Stimulated activated CD4-positive, alpha-beta T cell treated with anti-CD3 and anti-CD28 coated beads, Interleukin-15, amount 100 ng/mL, for 1 hour (primary cell): Measurements from ENCODE around the gene CBX8.

Experiments
- DNase-seq, 2 donors: peaks; one replicate each; pipeline ENCODE4 v3.0.0-alpha.2; 2020; ENCODE audit warnings: low read depth in 1 of 2, low spot score in 1 of 2

Gene CBX8

DNA sequence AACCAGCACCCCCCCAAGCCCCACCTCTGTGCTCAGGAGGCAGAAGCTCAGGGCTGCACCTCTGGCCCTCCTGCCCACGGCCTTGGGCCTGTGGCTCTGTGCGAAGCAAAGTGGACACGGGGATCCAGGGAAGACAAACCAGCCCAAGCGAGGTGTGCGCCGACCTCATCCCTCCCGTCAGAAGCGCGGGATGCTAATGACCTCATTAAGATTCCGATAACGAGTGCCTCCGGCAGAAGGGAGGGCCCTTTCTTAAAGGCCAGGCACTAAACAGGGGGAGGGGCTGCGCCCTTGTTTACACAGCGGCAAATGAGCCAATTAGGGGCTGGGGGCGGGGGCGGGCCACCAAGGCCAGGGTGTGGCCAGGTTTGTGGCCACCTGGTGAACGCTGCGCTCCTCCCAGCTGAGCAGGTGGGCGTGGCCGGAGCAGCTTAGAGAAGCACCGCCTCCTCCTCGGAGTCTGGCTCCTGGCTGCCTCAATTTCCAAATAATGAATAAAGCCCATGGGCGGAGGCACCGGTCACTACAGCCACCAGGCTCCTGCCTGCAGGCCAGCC, 39.2 kb upstream of the CBX8 start:
- DNase-seq: no peak

DNA sequence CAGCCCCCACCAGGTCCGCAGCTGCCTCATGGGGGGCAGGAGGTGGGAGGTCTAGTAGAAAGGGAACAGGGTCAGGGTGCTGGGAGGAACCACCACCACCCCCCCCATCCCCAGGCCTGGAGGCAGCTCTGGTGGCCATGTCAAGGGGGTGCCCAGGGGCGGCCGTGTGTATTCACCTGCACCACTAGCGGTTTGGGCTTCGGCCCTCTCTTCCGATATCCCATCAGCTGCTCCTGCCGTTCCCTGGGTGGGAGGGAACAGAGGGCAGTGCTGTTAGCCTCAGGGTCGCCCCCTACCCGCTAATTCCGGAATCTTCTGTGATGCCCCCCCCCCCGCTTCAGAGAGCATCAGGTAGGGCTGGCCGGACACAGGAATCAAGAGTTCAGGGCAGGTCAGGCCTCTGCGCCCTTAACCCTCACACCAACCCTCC, 38.6 kb upstream of the CBX8 start:
- DNase-seq: no peak

DNA sequence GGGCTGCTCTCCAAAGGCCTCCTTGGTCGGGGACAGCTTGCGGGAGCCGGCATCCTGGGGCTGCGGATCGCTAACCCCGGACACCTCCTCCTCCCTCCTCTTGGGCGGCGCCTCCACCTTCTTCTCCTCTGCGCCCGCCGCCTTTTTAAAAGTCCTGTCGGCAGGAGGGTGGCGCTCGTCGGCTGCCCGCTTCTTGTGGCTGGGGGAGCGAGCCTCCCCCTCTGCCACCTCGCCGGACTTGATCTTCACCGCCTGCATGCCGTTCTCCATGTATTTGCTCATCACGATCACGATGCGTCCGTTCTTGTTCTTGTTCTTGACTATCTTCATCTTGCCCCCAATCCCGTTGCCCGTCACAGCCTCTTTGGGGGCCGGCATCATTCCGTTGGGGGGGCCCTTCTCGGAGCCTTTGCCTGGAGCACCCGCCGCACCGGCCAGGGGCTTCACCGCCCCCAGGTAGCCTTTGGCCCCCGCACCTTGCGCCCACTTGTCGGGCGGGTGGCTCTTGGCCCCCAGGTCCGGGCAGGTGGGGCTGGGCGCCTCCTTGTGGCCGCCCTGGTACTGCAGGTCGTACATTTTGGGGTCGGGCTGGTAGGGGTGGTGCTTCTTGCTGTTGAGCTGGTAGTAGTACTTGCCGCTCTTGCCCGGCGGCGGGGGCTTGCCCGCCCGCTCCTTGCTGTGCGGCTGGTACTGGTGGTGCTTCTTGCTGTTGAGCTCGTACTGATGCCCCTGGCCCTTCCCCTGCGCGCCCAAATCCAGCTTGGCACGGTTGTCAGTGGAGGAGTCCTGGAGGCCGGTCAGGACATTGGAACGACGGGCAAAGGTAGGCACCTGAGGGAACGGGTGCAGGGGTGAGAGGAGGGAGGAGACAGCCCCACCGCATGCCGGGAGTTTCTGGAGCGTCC, 37.9 kb upstream of the CBX8 start:
- no peak for DNase-seq

DNA sequence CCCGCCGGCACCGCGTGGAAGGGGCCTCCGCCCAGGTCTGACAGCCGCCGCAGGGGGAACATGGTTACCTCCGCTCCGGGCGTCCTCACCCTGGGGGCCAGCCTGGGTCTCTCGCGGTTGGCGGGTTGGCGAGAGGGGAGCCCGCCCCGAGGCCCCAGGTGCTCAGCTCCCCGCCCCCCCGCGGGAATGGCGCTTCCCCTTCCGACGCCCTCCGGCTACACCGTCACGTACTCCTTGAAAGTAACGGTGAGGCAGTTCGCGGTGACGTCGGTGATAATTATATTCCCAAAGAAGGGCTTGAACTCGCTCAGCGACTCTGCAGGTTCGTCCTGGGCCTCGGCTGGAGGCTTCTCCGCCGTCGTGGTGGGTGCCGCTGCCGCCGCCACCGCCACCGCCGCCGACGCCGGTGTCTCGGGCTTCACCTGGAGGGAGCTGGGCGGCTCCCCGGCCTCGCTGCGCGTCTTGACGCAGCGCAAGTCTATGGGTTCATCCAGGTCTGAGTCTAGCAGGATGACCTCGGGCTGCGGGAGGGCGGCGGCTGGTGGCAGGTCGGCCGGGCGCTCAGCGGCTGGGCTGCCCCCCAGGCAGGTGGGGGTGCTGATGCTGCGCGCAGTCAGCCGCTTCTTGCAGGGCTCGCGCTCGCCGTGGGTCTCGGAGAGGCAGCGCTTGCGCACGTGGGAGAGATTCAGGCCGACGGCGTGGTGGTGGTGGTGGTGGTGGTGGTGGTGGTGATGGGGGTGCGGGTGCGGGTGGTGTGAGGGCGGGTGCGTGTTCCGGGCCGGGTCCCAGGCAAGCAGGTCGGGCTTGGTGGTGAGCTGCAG, 37.1 kb upstream of the CBX8 start:
- no peak for DNase-seq

DNA sequence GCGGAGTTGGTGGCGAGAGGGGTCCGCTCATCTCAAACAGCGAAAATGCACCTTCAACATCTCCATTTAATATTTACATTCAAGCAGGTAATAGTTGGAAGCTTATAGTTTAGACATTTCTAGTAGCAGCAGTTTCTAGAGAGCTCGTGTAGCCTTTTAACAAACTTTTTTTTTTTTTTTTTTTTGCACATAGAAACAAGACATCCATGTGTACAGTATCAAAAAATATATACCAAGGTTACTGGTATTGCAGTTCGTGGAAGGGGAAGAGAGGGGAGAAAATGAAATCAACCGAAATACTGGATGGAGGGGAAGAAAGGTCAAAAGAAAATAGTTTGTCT, 36.2 kb upstream of the CBX8 start:
- DNase-seq: no peak

DNA sequence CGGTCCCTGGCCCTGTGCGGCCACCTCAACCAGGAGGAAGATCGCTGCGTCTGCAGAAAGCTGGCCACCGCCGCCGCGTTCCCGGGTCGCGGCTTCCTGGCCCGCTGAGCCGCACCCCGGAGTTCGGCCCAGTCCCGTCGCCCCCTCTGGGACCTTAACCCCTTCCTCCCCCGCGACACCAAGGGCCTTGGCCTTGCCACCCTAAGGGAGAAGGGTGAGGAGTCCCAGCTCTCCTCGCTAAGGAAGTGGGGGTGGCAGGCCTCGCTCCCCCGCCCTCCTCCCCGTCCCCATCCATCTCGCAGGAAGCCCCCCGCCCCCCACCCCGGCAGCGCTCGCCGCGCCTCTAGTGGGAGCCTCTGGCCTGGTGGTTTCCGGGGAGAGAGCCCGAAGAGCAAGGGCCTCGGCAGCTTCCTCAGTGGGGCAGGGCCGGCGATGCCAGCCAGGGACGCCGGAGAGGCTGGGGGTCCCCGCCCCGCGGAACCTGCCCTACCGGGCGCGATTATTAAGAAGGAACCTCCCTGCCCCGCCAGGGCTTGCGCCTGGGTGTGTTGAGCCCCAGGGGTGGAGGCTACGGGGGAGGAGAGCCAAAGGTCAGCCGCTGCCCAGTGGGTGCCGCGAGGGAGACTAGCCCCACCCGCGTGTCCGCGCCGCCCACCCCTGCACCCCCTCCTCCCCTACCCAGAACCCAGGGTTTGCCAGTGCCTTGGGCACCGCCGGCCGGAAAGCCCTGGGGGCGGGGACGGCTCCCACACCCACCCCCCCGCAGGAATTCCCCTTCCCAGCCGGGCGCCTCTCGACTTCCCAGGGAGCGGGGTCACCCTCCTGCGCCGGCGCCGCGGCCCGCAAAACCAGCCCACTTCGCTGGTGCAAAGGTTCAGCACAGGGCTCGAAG, 35.6 kb upstream of the CBX8 start:
- no peak for DNase-seq

DNA sequence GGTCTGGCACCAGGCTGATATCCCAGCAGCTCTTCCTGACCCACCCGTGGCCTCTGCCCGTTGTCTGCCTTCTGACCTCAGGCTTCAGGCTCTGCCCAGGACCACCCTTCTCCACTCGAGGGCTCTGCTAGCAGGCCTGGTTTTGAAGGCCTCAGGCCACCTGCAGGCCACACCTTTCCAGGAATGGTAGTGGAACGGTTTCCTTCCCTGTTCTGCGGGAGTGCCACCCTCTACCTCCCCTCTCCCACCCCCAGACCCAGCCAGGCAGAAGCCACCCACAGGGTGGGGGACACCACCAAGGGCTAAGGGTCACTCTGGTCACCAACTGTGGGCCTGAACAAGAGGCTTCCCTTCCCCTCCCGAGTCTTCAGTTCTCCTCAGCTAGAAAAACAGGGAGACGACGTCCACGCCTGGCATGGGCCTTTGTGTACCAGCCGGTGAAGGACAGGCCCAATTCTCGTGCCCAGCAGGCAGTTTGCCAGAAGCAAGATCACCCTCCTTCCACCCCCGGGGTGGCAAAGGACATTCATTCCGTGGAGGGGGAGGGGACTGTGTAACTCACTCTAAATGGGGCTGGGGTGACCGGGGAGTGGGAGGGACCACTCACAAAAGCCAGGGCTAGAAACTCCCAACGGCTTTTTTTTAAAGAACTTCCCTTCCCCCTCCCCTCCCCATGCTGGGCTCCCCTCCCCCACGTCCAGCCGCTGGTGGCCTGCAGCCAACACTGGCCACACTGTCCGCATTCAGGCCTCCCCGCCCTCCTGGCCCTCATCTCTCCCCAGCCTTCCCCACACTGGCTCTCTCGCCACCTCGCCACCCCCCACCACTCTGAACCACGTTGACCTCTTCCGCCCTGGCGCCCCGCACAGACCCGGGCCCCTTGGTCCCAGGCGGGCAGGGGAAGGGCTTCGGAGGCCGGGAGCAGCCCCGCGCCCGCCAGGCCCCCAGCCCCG, 34.7 kb upstream of the CBX8 start:
- no peak for DNase-seq

DNA sequence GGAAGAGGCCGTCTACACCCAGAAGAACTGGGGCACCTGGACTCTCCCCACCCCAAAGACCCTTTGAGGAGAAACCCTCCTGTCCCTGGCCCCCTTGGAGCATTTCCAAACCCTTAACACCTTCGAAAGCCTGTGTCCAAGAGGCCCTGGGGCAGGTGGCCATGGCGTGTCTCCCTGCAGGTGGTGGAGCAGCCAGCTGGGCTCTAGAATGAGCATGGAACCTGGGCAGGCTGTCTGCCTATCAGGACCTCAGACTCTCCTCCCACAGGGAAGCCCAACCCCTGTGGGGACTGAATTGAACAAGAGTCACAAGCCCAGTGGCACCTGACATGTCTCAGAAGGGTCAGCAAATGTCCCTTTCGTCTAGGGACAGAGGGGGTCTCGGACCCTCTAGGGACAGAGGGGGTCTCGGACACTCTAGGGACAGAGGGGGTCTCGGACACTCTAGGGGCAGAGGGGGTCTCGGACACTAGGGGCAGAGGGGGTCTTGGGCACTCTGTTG, 33.9 kb upstream of the CBX8 start:
- no peak for DNase-seq

DNA sequence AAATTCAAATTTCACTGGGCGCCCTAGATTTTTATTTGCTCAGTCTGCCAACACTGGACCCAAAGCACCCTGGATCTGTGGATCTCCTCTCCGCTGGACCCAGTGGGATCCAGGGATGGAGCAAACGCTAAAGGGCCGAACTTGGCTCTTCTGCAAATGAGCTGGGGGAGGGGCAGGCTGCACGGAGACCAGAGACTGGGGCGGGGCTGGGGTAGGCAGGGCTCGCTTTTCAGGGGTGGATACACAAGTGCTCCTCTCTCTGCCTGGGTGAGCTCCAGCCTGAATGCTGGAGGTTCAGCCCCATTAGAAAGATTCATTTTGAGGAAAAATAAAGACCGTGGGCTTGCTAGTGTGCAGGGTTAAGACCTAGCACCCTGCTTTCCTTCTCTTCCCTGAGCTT, 33.4 kb upstream of the CBX8 start:
- no peak for DNase-seq

DNA sequence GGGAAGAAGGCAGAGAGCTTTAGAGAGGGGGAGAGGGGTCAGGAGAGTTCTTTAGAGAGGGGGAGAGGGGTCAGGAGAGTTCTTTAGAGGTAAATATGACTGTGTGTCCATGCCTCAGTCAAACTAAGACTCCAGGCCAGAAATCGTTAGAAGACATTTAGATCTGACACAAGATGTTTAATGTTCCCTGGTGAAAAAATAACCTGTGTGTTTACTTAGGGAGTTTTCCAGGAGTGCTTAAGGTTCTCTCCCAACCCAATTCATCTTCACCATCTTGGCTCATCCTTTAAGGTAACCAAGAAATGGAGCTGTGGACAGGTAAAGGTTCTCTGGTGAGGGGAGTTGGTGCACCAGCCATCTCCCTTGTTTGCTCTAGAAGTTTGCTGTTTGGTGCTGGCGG, 32.6 kb upstream of the CBX8 start:
- no peak for DNase-seq

DNA sequence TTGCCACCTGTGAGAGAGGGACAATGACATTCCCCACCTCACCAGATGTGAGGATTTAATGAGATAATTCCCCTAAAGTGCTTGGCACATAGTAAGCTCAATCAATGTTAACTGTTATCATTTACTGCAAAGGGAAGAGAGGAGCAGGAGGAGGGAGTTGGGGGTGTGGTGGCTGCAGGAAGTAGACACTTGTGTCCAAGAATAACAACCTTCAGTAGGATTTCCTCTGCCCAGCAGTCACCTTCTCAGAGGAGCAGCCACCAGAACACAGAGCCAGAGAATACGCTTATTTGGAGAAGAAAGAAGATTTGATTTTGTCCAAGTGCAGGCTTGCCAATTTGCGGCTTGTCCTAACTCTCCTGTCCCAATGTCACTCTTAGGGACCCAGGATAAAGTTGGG, 32.1 kb upstream of the CBX8 start:
- no peak for DNase-seq

DNA sequence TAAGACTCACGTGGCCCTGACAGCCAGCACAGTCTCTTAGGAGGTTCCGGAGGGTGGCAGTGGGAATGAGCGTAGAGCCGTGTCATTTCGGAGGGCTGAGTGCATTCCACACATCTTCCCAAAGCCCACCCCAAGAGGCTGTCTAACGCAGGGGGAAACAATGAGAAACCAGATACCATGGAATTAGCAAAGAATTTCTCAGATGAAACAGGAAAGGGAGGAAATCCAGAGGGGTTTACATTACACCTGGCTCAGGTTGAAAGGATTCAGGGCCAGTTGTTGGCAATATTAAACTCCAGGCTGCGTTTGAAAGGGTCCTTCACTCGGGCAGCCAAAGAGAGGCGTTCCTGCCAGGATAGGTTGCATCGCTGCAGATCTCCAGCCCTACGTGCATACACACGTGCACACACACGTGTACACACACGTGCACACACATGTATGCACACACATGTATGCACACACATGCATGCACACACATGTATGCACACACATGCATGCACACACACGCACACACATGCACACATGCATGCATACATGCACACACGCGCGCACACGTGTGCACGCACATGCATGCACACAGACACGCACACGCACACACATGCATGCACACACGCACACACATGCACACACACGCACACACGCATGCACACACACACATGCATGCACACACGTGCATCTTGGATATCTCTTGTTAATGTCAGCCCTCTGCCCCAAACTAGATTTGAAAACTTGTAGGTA, 30.1 kb upstream of the CBX8 start:
- DNase-seq: no peak

DNA sequence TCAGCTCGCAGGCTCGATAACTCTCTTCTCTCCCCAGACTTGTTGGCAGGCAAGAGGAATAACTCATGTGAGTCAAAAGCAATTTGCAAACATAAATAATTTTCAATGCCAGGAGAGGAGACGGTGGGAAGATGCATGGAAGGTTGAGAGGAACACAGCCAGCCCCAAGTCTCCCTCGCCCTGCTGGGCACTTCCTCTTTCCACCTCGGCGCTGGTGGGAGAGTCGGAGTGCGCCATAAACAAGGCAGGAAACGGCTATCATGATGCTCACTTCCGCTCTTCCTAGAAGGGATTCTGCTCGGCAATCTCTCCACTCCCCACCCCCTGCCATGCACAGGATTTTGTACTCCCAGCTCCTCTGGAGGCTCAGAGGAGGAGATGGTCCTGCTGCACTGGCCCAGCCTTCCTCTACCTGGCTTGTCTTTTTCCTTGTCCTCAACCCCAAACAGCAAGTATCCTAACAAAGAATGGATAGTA, 29.4 kb upstream of the CBX8 start:
- DNase-seq: no peak

DNA sequence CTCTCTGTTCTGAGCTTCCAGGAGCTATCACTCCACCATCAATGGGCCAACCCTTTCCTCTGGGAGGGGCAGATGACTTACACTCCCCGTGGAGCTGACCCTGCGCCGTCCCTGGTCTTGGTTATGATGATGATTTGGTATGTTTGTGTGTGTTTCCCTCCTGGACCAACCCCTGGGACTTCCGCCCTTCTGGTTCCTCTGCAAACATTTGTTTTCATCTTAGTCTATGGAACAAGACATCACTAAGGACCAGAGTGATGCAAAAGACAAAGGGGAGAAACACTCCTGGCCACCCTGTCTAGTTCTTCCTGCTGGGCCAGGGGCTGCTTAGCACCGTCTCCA, 28.7 kb upstream of the CBX8 start:
- no peak for DNase-seq

DNA sequence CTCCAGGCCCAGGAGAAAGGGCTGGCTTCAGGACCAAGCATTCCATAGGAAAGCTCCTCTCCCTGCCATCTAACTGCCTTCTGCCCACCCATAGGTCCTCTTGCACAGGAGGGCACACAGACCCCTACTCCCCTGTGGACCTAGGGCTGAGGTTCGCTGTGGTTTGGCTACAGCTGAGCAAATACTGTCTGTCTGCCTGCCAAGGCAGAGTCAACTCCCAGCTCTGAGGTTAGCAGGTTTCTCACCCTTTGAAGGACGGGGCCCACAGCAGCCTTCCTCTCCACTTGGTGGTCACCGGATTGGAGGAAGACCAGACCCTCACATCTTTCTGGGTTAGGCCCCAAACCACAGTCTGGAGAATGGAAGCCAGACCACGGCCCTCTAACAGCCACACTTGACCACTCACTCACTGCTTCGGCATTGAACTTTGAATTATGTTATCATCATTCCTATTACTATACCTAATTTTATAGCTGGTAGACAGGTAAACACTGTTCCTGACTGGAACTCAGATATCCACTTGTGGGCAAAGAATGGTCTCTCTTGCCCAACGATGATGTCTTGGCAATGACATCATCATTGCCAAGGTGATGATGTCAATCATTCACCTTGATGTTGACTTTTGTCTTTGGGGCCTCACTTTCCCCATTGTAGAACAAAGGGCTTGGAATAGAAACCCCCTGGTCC, 28.2 kb upstream of the CBX8 start:
- no peak for DNase-seq

DNA sequence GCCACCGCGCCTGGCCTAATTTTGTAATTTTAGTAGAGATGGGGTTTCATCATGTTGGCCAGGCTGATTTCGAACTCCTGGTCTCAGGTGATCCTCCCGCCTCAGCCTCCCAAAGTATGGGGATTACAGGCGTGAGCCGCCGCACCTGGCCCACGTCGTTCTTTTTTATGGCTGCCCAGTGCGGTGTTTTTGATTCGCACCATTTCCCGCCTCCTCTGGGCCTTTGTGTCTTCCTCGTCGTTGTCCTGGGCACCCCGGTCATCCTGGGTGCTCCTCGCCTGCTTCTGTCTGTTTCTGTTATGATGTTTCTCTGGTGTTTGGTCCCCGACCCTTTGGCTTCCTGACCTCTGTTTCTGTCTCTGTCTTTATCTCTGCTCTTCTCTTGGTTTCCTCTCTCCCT, 27.4 kb upstream of the CBX8 start:
- no peak for DNase-seq

DNA sequence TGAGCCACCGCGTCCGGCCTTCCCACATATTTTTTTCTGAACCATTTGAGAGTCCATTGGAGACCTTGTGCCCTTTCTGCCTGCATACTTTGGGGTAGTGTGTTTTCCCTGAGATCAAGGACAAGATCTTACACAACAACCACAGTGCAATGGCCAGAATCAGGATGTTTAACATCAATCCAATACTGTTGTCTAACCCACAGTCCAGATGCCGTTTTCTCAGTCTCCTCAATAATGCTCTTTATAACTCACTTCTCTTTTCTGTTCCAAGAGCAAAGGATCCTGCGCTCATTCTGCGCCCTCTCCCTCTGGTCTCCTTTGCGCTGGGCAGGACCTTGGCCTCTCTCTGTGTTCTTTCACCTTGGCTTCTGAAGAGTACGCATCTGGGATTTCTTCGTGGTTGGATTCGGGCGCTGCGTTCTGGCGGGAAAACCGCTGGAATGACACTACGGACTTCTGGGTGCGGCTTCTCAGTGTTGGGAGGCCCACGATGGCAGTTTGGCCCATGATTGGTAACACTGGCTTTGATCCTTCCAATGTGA, 25.8 kb upstream of the CBX8 start:
- no peak for DNase-seq
